ENCODE results near the gene PHC1.
"Not testable (repeated sequence)": the region's sequence is repeated elsewhere in the genome, so short reads cannot be mapped to it uniquely, and the experiment has no call there.

Gene PHC1

GRCh38 chr12:8932464-8932863 is 18.2 kb downstream of the PHC1 start:
- H3K79me1 ChIP-seq (replicated peaks; ENCODE audit: low read length, poor library complexity, severe bottlenecking); H4K8ac ChIP-seq (ENCODE audit: low read length); H3K4me3 ChIP-seq (ENCODE audit: insufficient read depth in 1 of 2, low read depth in 1 of 2, low read length in 2 of 2); H2BK5ac ChIP-seq (ENCODE audit: low read depth, low read length, poor library complexity, severe bottlenecking); H3K18ac ChIP-seq (ENCODE audit: low read depth in 1 of 2, low read length in 2 of 2); DNase-seq; H3K14ac ChIP-seq (ENCODE audit: low read length in 2 of 2); H2BK120ac ChIP-seq (ENCODE audit: low read depth, low read length); H3K4ac ChIP-seq (ENCODE audit: low read depth in 1 of 2, low read length in 2 of 2); H3K9me3 ChIP-seq (ENCODE audit: control insufficient read depth, low read length); H3K4me2 ChIP-seq (ENCODE audit: low read length, poor library complexity, severe bottlenecking); H3K4me1 ChIP-seq (ENCODE audit: control insufficient read depth, insufficient read depth, low read depth, low read length); H3K27ac ChIP-seq (ENCODE audit: low read length, poor library complexity, severe bottlenecking); H2AFZ ChIP-seq (ENCODE audit: low read depth, low read length); H4K91ac ChIP-seq (ENCODE audit: low read length); H2BK15ac ChIP-seq (ENCODE audit: low read depth, poor library complexity, severe bottlenecking); H2BK12ac ChIP-seq (ENCODE audit: low read length in 2 of 2); H3K23ac ChIP-seq (ENCODE audit: low read length in 2 of 2); H3K27me3 ChIP-seq (ENCODE audit: control insufficient read depth in 1 of 2, insufficient read depth in 1 of 2, low read length in 2 of 2); H2AK5ac ChIP-seq (ENCODE audit: low read length, severe bottlenecking); H3K9ac ChIP-seq (ENCODE audit: low read length): not testable (repeated sequence)
- peaks cover 13 to 59% of the 10 kb centered on the region in 2 experiments for H3K36me3 ChIP-seq (ENCODE audit: control insufficient read depth in 1 of 2, insufficient read depth in 2 of 2, low read depth in 1 of 2, low read length in 2 of 2)
- WGBS: no CpG with 5 or more reads among the region's 3 CpGs

- H3K27ac ChIP-seq (ENCODE audit: low read length, poor library complexity, severe bottlenecking); H2BK120ac ChIP-seq (ENCODE audit: low read depth, low read length); DNase-seq; H2AK5ac ChIP-seq (ENCODE audit: low read length, severe bottlenecking); H3K4ac ChIP-seq (ENCODE audit: low read depth in 1 of 2, low read length in 2 of 2); H2BK12ac ChIP-seq (ENCODE audit: low read length in 2 of 2); H3K4me1 ChIP-seq (ENCODE audit: control insufficient read depth, insufficient read depth, low read depth, low read length); H4K91ac ChIP-seq (ENCODE audit: low read length); H4K8ac ChIP-seq (ENCODE audit: low read length); H3K9me3 ChIP-seq (ENCODE audit: control insufficient read depth, low read length); H3K27me3 ChIP-seq (ENCODE audit: control insufficient read depth in 1 of 2, insufficient read depth in 1 of 2, low read length in 2 of 2); H3K9ac ChIP-seq (ENCODE audit: low read length); H2BK15ac ChIP-seq (ENCODE audit: low read depth, poor library complexity, severe bottlenecking); H2BK5ac ChIP-seq (ENCODE audit: low read depth, low read length, poor library complexity, severe bottlenecking); H3K23ac ChIP-seq (ENCODE audit: low read length in 2 of 2); H3K18ac ChIP-seq (ENCODE audit: low read depth in 1 of 2, low read length in 2 of 2); H3K14ac ChIP-seq (ENCODE audit: low read length in 2 of 2); H3K4me2 ChIP-seq (ENCODE audit: low read length, poor library complexity, severe bottlenecking); H2AFZ ChIP-seq (ENCODE audit: low read depth, low read length); H3K79me1 ChIP-seq (replicated peaks; ENCODE audit: low read length, poor library complexity, severe bottlenecking); H3K4me3 ChIP-seq (ENCODE audit: insufficient read depth in 1 of 2, low read depth in 1 of 2, low read length in 2 of 2): not testable (repeated sequence)
- WGBS: no CpG with 5 or more reads among the region's 4 CpGs
- H3K36me3 ChIP-seq (ENCODE audit: control insufficient read depth in 1 of 2, insufficient read depth in 2 of 2, low read depth in 1 of 2, low read length in 2 of 2): peaks cover 17 to 68% of the 10 kb centered on the region in 2 experiments
Measured at GRCh38 chr12:8934080-8934479, 19.8 kb downstream of the PHC1 start.

GRCh38 chr12:8936735-8937134 is 22.4 kb downstream of the PHC1 start:
- no peak overlapping the region for H3K27ac ChIP-seq (ENCODE audit: low read length, poor library complexity, severe bottlenecking)
- peaks cover 2% of the 10 kb centered on the region for H3K79me1 ChIP-seq (replicated peaks; ENCODE audit: low read length, poor library complexity, severe bottlenecking)
- no peaks in the 10 kb centered on the region for H3K4me1 ChIP-seq (ENCODE audit: control insufficient read depth, insufficient read depth, low read depth, low read length)
- no peak overlapping the region for H2AFZ ChIP-seq (ENCODE audit: low read depth, low read length)
- H2BK12ac ChIP-seq (ENCODE audit: low read length in 2 of 2): no peak overlapping the region
- H3K23ac ChIP-seq (ENCODE audit: low read length in 2 of 2): no peak overlapping the region
- H3K4ac ChIP-seq (ENCODE audit: low read depth in 1 of 2, low read length in 2 of 2): no peak overlapping the region
- H4K91ac ChIP-seq (ENCODE audit: low read length): no peak overlapping the region
- H4K8ac ChIP-seq (ENCODE audit: low read length): no peak overlapping the region
- H3K14ac ChIP-seq (ENCODE audit: low read length in 2 of 2): no peak overlapping the region
- H3K27me3 ChIP-seq (ENCODE audit: control insufficient read depth in 1 of 2, insufficient read depth in 1 of 2, low read length in 2 of 2): no peaks in the 10 kb centered on the region
- H2BK5ac ChIP-seq (ENCODE audit: low read depth, low read length, poor library complexity, severe bottlenecking): no peak overlapping the region
- WGBS: 100% methylated on average over 7 of the region's 7 CpGs
- H3K36me3 ChIP-seq (ENCODE audit: control insufficient read depth in 1 of 2, insufficient read depth in 2 of 2, low read depth in 1 of 2, low read length in 2 of 2): peaks cover 15 to 62% of the 10 kb centered on the region in 2 experiments
- no peak overlapping the region for H3K4me2 ChIP-seq (ENCODE audit: low read length, poor library complexity, severe bottlenecking)
- no peak overlapping the region for H3K9ac ChIP-seq (ENCODE audit: low read length)
- H2AK5ac ChIP-seq (ENCODE audit: low read length, severe bottlenecking): no peak overlapping the region
- no peak overlapping the region for H3K4me3 ChIP-seq (ENCODE audit: insufficient read depth in 1 of 2, low read depth in 1 of 2, low read length in 2 of 2)
- no peak overlapping the region for H3K18ac ChIP-seq (ENCODE audit: low read depth in 1 of 2, low read length in 2 of 2)
- no peak overlapping the region for H2BK15ac ChIP-seq (ENCODE audit: low read depth, poor library complexity, severe bottlenecking)
- no peak overlapping the region for H2BK120ac ChIP-seq (ENCODE audit: low read depth, low read length)
- no peaks in the 10 kb centered on the region for H3K9me3 ChIP-seq (ENCODE audit: control insufficient read depth, low read length)
- DNase-seq: no peak

GRCh38 chr12:8937842-8938442 is 23.6 kb downstream of the PHC1 start:
- H3K4me1 ChIP-seq (ENCODE audit: control insufficient read depth, insufficient read depth, low read depth, low read length); H4K91ac ChIP-seq (ENCODE audit: low read length); H3K14ac ChIP-seq (ENCODE audit: low read length in 2 of 2); H3K4ac ChIP-seq (ENCODE audit: low read depth in 1 of 2, low read length in 2 of 2); H2AFZ ChIP-seq (ENCODE audit: low read depth, low read length); H4K8ac ChIP-seq (ENCODE audit: low read length); H3K4me2 ChIP-seq (ENCODE audit: low read length, poor library complexity, severe bottlenecking); H2BK15ac ChIP-seq (ENCODE audit: low read depth, poor library complexity, severe bottlenecking); H3K23ac ChIP-seq (ENCODE audit: low read length in 2 of 2); H3K79me1 ChIP-seq (replicated peaks; ENCODE audit: low read length, poor library complexity, severe bottlenecking); H3K27me3 ChIP-seq (ENCODE audit: control insufficient read depth in 1 of 2, insufficient read depth in 1 of 2, low read length in 2 of 2); H3K9me3 ChIP-seq (ENCODE audit: control insufficient read depth, low read length); H3K18ac ChIP-seq (ENCODE audit: low read depth in 1 of 2, low read length in 2 of 2); H2BK12ac ChIP-seq (ENCODE audit: low read length in 2 of 2); H2AK5ac ChIP-seq (ENCODE audit: low read length, severe bottlenecking); H3K27ac ChIP-seq (ENCODE audit: low read length, poor library complexity, severe bottlenecking); H2BK120ac ChIP-seq (ENCODE audit: low read depth, low read length); H3K9ac ChIP-seq (ENCODE audit: low read length); H3K4me3 ChIP-seq (ENCODE audit: insufficient read depth in 1 of 2, low read depth in 1 of 2, low read length in 2 of 2); H2BK5ac ChIP-seq (ENCODE audit: low read depth, low read length, poor library complexity, severe bottlenecking); DNase-seq: not testable (repeated sequence)
- H3K36me3 ChIP-seq (ENCODE audit: control insufficient read depth in 1 of 2, insufficient read depth in 2 of 2, low read depth in 1 of 2, low read length in 2 of 2): peaks cover 19 to 66% of the 10 kb centered on the region in 2 experiments
- WGBS: no CpG with 5 or more reads among the region's 5 CpGs
